Lower leg skin (tissue), 4 donors: ENCODE results near the gene TRMT2A. TPM values are rescaled to one million over a fixed set of nuclear protein-coding genes. Genes with fewer than 3 reads are reported as not detected.

ENCODE experiments used
- DNase-seq, 2 donors: peaks; one replicate each; pipeline ENCODE4 v3.0.0-alpha.2; 2019; ENCODE audit warnings: low spot score in 2 of 2
- H3K4me3 ChIP-seq: fragments of 200-600 bp; sonication (generic); 2 replicates; pipeline ENCODE4 v1.5.1; 2017; ENCODE audit warnings: mild to moderate bottlenecking, low read depth; ENCODE audit not compliant: poor library complexity, severe bottlenecking
- CTCF ChIP-seq, 3 donors: fragments of 450-650 bp; IDR thresholded peaks; one replicate each; pipeline ENCODE4 v1.5.1; 2016; ENCODE audit warnings: antibody characterized with exemption in 3 of 3, mild to moderate bottlenecking in 3 of 3, moderate library complexity in 2 of 3
- POLR2A ChIP-seq, 2 donors: fragments of 450-650 bp; IDR thresholded peaks; one replicate each; pipeline ENCODE4 v1.6.1; 2016 to 2017; ENCODE audit warnings: antibody characterized with exemption in 2 of 2, mild to moderate bottlenecking in 1 of 2, moderate library complexity in 1 of 2
- WGBS, 2 donors: methylation state at CpG; one replicate each; pipeline ENCODE4 v1.1.5; 2018; 5-methylcytosine and 5-hydroxymethylcytosine counted together
- intact Hi-C: fragments of 100-400 bp; cut with DNase I; formaldehyde crosslinking; loops from one replicate; pipeline ENCODE4 v1.15.0; 2023; ENCODE audit warnings: low total_unique reads
- total RNA-seq, 4 donors: library from RNA; depleted of rRNA; stranded (reverse); fragments of >200 nt; gene quantifications; one replicate each; pipeline ENCODE4 v1.1.0, GENCODE V29; 2016

TRMT2A gene
- total RNA-seq, 4 donors from 2014 or later: 41.6 to 97.5 (median 52.8) TPM

DNA sequence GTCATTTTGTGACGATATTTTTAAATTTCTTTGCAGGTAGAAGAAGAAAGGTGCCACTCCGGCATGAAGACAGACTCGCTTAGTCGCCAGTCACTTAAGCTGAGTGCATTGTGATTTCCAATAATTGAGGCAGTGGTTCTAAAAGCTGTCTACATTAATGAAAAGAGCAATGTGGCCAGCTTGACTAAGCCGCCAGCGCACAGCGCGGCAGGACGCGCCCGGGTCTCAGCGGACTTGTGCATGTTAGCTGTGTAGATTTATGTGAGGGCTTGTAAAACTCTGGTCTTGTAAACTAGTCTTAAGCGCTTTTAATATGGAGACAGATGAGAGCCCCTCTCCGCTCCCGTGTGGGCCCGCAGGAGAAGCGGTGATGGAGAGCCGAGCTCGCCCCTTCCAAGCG is 31.4 kb downstream of the TRMT2A start:
- WGBS, 2 donors: 93 to 95% methylated on average over 20 of the region's 20 CpGs
- intact Hi-C loops: no loop called here
- TF ChIP-seq CTCF (IDR thresholded peaks at IDR 0.05) (no peak), POLR2A (IDR thresholded peaks at IDR 0.05) (no peak)

GRCh38 chr22:20084547-20085413 is 32.2 kb downstream of the TRMT2A start:
- intact Hi-C loops: no loop called here
- H3K4me3 ChIP-seq: no peak overlapping the region
- WGBS, 2 donors: 75 to 78% methylated on average over 23 of the region's 23 CpGs
- DNase-seq: no peak
- TF ChIP-seq POLR2A (IDR thresholded peaks at IDR 0.05) (no peak), CTCF (IDR thresholded peaks at IDR 0.05) (no peak)

More for the DNA sequence above, 31.4 kb downstream of the TRMT2A start:
- DNase-seq: no peak
- no peak overlapping the region for H3K4me3 ChIP-seq

- no peak overlapping the region for H3K4me3 ChIP-seq
- TF ChIP-seq POLR2A (IDR thresholded peaks at IDR 0.05) (no peak), CTCF (IDR thresholded peaks at IDR 0.05) (no peak)
- intact Hi-C loops: no loop called here
- WGBS, 2 donors: 62 to 68% methylated on average over 10 of the region's 10 CpGs
- DNase-seq: no peak
These were observed 33.0 kb downstream of the TRMT2A start for GRCh38 chr22:20083891-20084546.

DNA sequence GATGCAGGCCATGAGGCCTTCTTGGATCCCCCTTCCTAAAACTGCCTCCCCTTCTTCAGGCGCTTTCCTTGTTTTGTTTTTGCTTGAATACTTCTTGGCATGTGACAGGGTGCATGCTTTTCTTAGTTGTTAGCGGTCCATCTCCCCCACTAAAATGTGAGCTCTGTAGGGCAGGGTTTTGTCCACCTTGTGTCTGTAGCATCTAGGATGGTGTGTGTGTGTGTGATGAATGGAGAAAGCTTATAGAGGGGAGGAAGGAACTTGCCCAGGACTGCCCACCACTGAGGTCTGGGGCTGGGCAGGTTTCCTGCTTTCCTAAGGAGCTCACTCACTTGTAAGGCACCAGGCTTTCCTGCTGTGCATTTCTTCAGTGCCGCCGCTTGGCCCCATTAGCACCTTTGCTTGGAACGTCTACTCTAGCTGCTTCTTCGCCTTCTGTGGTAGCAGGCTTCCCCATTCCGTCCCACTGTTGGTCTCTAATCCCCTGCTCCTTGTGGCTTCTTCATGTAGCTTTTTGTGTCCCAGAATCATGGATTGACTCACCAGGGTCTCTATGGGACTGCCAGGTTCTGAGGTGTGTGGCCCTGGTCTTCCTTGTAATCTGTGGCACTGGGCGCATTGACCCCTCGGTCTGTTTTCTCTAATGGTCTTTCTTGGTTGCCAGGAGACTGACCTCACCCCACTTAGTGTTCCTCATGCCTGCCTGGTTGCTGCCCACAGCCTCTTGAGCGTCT is 33.7 kb downstream of the TRMT2A start:
- TF ChIP-seq POLR2A (IDR thresholded peaks at IDR 0.05): no peak
- no peak for TF ChIP-seq CTCF (IDR thresholded peaks at IDR 0.05)
- DNase-seq: no peak
- WGBS, 2 donors: 82 to 85% methylated on average over 10 of the region's 10 CpGs
- intact Hi-C loops: no loop called here
- no peak overlapping the region for H3K4me3 ChIP-seq

DNA sequence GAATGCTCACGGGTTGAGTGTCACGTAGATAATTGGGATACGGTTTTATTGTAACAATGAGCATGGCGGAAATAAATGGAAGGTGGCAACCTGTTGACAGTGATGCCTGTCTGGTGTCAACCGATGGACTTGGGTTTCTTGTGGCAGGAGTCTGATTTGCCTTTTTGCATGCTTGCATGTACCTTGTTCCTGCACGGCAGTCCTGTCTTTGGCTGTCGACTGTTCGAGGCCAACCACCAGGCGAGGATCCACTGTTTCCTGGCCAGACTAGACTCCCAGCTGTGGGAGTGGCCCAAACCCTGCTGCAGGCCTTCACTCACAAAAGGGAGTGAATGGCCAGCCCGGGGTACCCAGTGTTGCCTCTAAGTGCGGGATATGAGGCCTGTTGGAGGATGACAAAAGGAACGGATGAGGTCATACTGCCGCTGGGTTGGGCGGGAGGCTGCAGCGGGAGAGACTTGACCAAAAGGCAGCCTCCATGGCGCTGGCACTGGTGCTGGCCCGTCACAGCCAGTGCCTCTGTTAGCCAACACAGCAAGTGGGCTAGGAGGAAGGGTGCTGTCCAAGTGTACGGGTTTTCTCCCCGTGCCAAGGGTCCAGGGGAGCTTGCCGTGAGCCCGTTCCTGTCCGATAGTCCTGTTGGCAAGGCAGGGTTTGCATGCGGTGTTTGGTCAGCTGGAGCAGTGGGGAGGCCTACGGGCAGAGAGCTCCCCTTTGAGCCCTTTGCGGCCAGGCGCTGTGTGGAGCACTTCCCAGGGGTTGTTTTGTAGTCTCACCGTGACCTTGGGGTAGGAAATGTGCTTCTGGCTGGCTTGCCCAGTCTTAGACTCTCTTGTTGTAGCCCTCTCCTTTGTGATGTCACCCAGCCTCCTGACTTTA is 36.0 kb downstream of the TRMT2A start:
- DNase-seq: peak in 1 of 2 donors; percentile 88
- intact Hi-C loops: no loop called here
- 12 to 19% methylated on average over 25 to 27 of the region's 27 CpGs for whole genome bisulfite sequencing, 2 donors
- H3K4me3 ChIP-seq: peak overlapping the region; percentile 79
- TF ChIP-seq CTCF (IDR thresholded peaks at IDR 0.05) (no peak), POLR2A (IDR thresholded peaks at IDR 0.05) (no peak)
